Endothelial cell of umbilical vein (primary cell): Measurements from ENCODE around the gene AGPAT2.

Experiments used
- EZH2 ChIP-seq: IDR thresholded peaks from 2 replicates; pipeline ENCODE4 v1.6.1; 2012; ENCODE audit warnings: borderline replicate concordance, low read depth, mild to moderate bottlenecking, moderate library complexity, low read length, inconsistent platforms; ENCODE audit not compliant: severe bottlenecking
- FOS ChIP-seq: IDR thresholded peaks from 2 replicates; pipeline ENCODE4 v1.6.1; 2011; ENCODE audit warnings: mild to moderate bottlenecking, low read length, moderate library complexity, borderline replicate concordance; ENCODE audit not compliant: insufficient read depth
- GATA2 ChIP-seq: IDR thresholded peaks from 2 replicates; pipeline ENCODE4 v1.7.0; 2011; ENCODE audit warnings: low read depth, mild to moderate bottlenecking, moderate library complexity, mixed read lengths, low read length; ENCODE audit not compliant: insufficient read length, insufficient read depth
- JUN ChIP-seq: IDR thresholded peaks from 2 replicates; pipeline ENCODE4 v1.6.1; 2011; ENCODE audit warnings: borderline replicate concordance, low read depth; ENCODE audit not compliant: insufficient read length, insufficient read depth
- MAX ChIP-seq: IDR thresholded peaks from 2 replicates; pipeline ENCODE4 v1.6.1; 2011; ENCODE audit not compliant: insufficient read depth, insufficient read length
- MYC ChIP-seq: IDR thresholded peaks from one replicate; pipeline ENCODE4 v1.6.1; 2011; ENCODE audit warnings: mild to moderate bottlenecking, low read depth, low read length
- POLR2A ChIP-seq: IDR thresholded peaks from 2 replicates; pipeline ENCODE4 v1.6.1; 2012; ENCODE audit warnings: low read depth, mild to moderate bottlenecking, control low read depth, low read length
- POLR2AphosphoS5 ChIP-seq: IDR thresholded peaks from 2 replicates; pipeline ENCODE4 v1.6.1; 2012; ENCODE audit warnings: low read depth, mild to moderate bottlenecking, control low read depth, low read length, moderate library complexity; ENCODE audit not compliant: insufficient read depth
- TF ChIP-seq, protein P1 (sequence below), 2 donors: IDR thresholded peaks; 1 replicate in 1 of 2; 2 replicates in 1 of 2; pipeline ENCODE4 v1.5.1; 2011; ENCODE audit warnings: low read length in 2 of 2, mild to moderate bottlenecking in 2 of 2, moderate library complexity in 2 of 2, control low read depth in 1 of 2, inconsistent platforms in 1 of 2, low read depth in 1 of 2; ENCODE audit not compliant: insufficient read depth in 1 of 2; ENCODE audit errors: extremely low read depth in 1 of 2

GRCh38 chr9:136710543-136710942 is 23.3 kb upstream of the AGPAT2 start:
- TF ChIP-seq, protein P1, sequence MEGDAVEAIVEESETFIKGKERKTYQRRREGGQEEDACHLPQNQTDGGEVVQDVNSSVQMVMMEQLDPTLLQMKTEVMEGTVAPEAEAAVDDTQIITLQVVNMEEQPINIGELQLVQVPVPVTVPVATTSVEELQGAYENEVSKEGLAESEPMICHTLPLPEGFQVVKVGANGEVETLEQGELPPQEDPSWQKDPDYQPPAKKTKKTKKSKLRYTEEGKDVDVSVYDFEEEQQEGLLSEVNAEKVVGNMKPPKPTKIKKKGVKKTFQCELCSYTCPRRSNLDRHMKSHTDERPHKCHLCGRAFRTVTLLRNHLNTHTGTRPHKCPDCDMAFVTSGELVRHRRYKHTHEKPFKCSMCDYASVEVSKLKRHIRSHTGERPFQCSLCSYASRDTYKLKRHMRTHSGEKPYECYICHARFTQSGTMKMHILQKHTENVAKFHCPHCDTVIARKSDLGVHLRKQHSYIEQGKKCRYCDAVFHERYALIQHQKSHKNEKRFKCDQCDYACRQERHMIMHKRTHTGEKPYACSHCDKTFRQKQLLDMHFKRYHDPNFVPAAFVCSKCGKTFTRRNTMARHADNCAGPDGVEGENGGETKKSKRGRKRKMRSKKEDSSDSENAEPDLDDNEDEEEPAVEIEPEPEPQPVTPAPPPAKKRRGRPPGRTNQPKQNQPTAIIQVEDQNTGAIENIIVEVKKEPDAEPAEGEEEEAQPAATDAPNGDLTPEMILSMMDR (IDR thresholded peaks at IDR 0.05; ENCODE audit: extremely low read depth in 1 of 2, insufficient read depth in 1 of 2, low read depth in 1 of 2, low read length in 2 of 2) = no peak
- TF ChIP-seq POLR2A (no peak), EZH2 (no peak), POLR2AphosphoS5 (no peak), MAX (no peak), JUN (no peak), FOS (no peak), MYC (no peak), GATA2 (no peak)
